Activated naive CD4-positive, alpha-beta T cell treated with Interleukin-2 at 50 U/mL for 16 hours (primary cell): Measurements from ENCODE around the gene TJP3.
A peak's percentile ranks its signal among the peaks of the same experiment; 100 is the strongest.

ENCODE experiments used
- DNase-seq: peaks from one replicate; pipeline ENCODE4 v3.0.0-alpha.2; 2020

Gene TJP3

DNA sequence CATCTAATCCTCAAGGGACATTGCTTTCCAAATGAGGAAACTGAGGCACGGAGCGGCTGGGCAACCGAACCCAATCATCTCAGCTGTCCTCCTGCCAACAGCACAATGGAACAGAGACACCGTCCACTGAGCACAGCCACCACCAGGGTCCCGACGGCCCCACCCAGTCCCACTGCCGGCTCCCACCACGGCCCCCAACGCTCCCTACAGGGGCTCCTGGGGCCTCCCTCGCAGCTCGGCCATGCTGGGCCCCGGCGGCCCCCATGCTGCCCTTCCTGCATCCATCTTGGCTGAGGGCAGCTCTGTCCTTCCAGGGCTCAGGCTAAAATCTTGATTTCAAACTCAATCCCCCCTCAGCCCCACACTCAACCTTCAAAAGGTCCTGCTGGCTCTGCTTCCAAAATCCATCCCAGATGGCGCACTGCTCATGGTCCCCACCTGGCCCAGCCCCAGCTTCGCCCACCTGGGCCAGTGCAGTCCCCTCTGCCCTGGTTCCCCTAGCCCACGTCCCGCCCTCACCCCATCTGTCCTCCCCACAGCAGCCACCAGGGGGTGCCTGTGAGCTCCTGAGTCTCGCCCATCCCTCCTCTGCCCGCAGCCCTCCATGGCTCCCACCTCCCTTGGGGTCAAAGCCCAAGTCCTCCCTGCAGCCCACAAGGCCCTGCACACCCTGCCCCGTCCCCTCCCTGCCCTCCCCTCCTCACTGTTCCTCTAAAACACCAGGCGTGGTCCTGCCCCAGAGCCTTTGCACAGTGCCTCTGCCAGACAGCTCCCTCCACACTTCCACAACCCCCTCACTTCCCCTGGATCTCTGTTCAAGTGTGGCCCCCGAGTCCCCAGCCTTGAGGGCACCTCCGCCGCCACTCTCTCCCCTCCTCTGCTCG lies 15.8 kb upstream of the TJP3 start:
- DNase-seq: peak; percentile 58

DNA sequence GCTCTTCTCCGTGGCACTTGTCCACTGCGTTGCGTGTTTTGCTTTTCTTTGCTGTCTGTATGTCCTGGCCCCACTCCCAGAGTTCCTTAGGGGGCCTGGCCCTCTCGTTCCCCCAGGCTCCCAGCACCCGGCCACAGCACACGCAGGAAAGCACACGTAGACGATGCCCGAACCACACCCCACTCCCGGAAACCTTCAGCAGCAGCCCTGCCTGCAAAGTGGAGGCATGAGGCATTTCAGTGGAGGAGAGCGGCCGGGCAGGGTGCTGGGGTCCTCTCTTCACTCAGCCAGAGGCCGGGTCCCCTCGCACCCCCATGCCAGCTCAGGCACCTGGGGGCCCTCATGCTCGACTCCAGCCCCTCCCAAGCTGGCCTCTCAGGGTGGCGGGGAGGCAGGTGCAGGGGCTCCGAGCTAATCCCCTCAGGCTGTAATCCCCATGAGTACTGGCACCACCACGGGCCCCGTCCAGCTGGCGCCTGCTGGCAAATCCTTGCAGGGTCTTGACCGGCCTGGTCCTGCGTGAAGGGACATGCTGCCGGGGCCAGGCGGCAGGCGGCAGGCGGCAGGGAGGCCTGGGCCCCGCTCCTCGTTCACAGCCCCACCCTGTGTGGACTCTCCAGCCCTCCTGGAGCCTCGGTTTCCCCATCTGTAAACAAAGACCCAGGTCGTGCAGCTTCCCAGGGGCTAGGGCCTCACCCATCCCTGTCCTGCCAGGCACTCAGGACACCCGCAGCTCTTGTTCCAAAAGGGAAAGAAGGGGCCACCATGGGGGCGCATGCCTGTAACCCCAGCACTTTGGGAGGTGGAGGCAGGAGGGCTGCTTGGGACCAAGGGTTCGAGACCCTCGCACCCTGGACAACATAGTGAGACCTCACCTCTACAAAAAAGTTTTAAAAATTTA lies 14.9 kb upstream of the TJP3 start:
- DNase-seq: no peak

DNA sequence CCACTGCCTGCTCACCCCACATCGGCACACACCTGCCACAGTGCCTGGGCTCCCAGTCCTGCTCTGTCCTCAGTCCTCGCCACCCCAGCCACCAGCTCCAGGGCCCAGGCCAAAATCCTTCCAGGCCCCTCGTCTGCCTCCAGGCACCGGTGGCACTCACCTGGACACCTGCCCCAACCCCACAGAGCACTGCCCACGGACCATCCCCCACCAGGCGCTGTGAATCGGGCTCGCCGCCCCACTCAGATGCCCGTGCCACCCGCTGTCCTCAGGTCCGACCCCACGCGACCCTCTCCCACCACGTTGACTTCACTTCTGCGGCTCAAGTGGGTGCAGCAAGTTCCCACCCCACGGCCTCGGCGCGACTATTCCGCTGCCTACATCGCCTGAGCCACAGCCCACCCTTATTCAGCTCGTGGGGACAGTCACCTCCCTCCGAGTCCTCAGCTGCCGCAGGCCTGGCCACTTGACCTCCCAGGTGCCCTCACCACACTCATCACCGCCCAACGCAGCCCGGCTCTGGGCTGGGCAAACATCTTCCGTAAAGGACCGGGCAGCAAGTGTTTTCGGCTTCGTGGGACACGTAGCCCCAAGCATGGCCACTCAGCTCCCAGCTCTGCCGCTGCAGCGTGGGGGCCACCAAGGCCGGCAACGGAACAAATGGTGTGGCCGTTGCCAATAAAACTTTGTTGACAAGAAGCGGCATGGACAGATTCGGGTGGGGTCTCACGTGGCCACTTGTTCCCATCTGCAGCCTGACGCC lies 13.6 kb upstream of the TJP3 start:
- DNase-seq: no peak

DNA sequence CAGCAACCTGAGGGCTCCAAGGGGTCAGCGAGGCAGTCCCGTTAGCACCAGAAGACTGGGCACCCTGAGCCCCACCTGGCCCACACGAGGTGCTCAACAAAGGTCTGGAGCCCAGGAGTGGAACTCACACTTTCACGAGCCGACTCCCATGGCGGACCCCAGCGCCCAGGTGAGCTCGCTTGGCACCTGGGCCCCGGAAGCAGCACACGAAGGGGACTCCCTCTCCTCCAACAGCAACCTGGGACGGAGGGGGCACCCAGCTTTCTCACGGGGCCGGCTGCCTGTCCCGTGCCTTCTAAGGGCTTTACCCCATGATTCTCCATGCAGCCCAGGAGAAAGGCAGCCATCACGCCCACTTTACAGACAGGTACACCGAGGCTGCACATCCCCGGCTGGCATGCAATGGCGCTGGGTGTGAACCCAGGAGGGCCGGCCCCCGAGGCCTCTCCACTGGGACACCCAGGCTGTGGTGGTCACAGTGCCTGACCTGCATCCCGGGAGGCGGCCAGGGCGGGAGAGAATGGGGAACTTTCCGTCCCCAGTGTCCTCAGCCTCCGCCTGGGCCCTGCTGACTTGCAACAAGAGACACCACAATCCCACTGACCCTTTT lies 13.0 kb upstream of the TJP3 start:
- DNase-seq: no peak

DNA sequence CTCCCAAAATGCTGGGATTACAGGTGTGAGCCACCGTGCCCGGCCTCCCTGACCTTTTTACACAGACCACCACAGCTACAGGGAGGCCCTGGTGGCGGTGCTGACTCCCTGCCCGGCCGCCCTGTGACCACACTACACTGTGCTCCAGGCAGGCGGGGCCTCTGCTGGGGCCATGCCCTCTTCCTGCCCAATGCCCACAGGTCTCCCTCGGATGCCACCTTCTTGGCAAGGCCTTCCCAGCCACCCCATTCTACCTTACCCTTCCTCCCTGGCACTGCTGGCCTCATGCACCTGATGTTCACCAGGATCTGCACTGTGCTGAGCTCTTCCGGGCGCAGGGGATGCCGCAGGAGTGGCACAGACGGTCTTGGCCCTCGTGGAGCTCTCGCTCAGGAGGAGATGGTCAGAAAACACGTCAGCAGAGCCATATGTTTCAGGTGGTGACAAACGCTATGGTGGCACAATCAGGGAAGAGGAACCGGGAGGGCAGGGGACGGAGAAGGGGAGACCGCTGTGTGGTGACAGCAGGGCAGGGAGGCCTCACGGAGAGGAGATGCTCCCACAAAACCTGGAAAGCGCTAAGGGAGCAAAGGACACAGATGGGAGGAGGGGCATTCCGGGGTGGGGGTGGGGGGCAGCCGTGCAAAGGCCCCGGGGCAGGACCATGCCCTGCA lies 12.1 kb upstream of the TJP3 start:
- DNase-seq: no peak

DNA sequence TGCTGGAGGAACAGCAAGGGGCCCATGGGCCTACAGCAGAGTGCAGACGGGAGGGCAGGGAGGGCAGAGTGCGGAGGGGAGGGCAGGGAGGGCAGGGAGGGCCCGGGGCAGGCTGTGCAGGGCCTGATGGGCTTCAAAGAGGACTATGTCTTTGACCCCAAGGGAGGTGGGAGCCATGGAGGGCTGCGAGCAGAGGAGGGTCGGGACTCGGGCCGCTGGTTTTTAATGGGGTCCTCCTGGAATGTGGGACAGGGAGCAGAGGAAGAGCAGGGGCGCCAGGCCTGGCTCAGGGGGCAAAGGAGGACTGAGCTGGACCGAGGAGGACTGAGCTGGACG lies 11.6 kb upstream of the TJP3 start:
- no peak for DNase-seq

DNA sequence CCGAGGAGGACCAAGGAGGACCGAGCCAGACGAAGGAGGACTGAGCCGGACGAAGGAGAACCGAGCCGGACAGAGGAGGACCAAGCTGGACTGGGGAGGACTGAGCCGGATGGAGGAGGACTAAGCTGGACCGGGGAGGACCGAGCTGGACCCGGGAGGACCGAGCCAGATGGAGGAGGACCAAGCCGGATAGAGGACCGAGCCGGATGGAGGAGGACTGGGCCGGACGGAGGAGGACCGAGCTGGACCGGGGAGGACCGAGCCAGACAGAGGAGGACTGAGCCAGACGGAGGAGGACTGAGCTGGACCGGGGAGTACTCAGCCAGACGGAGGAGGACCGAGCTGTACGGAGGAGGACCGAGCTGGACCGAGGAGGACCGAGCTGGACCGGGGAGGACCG lies 11.1 kb upstream of the TJP3 start:
- DNase-seq: no peak

DNA sequence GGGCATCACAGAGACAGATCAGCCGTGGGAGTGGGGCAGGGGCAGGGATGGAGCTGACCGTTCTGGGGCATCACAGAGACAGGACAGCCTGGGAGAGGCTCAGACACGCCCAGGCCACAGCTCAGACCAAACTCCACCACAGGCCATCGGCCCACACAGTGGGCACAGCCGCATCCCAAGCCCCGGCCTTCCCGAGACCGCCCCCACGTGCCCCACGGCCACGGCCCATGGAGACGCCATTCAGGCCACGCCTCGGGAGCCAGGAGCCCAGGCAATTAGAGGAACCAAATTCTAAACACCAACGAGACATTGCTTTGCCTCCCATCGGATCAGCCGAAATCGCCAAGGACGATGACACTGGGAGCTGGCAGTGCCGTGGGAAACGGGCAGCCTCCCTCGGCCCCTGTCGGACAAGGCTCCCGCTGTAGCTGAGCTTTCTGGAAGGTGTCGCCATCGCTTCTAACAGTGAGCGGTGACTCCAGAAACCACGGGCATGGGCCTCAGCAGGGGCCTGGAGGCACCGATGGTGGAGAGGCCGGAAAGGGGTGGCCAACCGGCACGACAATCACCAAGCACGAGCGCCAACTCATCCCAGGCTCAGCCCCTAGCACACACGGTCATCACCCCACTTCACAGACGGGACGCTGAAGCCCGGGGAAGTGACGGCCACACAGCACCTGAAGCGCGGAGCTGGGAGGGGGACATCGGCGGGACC lies 10.4 kb upstream of the TJP3 start:
- DNase-seq: no peak

DNA sequence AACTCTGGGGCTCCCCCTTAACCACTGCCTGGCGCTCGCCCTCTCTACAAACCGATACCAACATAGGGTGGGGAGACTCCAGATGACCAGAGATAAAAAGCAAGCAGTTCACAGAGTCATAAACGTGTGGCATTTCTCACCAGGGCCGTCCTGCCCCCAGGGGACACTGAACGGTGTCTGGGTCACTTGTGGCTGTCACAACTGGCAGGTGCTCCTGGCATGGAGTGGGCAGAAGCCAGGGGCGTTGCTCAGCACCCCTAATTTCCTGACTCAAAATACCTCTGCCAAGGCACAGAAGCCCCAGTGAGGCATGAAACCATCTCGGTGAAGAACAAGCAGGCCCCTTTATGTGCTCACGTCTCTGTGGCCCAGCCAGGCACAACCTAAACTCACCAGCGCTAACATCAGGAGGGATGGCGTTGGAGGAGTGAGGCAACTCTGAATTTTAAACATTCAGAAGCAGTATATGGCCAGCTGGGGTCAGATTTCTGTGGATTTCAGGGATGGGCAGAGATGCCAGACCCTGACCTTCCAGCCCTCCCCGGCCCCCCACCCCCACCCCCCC lies 9.7 kb upstream of the TJP3 start:
- DNase-seq: no peak

DNA sequence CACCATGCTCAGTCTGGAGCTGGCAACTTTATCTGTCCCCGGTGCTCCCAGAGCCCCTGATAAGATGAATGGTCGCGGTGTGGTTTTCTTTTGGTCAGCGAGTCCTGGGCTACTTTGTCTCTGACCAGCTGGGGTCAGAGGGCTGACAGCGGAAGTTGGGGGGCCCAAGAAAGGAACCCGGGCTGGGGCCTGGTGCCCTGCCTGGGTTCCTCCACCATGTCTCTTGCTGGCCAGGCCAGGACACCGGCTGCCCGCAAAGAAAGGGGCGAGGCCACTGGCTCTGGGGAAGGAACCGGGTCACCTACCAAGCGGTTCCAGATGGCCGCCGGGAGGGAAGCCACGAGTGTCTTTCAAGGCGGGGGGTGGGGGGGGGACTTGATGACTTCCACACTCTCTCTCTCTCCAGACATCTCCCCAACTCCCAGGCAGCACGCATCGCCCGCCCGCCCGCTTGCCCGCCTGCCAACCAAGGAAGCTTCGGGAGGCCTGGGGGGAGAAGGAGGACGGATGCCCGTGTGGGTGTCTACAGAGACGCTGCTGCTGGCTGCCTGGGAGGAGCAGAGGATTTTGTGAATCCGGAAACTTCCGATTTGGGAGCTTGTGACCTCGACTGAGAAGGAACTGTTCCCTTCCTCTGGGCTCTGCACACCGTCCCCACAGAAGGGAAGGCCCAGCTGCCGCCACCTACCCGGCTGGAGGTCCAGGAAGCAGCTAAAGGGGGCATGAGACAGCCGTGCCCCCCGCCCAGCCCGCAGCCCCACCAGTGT lies 9.0 kb upstream of the TJP3 start:
- peak; percentile 19 for DNase-seq

DNA sequence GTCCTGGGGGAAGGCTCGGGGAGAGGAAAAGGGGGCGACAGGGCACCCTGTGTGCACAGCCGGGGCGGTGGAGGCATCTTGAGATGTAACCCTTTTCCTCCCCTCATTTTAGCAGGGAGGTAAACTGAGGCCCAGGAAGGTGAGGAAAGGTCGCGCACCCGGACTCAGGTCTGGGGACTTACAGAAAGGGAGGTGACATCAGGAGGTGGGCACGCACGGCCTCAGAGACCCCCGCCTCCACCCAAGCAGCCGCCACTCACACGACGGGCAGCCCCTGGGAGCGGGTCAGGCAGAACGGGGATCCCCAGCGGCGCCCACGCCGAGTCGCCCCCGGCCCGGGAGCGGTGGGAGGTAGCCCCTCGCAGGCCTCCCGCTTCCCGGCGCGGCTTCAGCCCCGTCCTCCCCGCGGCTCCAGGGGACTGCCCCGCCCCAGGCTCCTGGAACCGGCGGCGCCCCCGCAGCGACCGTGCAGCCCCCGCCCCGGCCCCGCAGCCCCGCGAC lies 8.4 kb upstream of the TJP3 start:
- peak; percentile 11 for DNase-seq

DNA sequence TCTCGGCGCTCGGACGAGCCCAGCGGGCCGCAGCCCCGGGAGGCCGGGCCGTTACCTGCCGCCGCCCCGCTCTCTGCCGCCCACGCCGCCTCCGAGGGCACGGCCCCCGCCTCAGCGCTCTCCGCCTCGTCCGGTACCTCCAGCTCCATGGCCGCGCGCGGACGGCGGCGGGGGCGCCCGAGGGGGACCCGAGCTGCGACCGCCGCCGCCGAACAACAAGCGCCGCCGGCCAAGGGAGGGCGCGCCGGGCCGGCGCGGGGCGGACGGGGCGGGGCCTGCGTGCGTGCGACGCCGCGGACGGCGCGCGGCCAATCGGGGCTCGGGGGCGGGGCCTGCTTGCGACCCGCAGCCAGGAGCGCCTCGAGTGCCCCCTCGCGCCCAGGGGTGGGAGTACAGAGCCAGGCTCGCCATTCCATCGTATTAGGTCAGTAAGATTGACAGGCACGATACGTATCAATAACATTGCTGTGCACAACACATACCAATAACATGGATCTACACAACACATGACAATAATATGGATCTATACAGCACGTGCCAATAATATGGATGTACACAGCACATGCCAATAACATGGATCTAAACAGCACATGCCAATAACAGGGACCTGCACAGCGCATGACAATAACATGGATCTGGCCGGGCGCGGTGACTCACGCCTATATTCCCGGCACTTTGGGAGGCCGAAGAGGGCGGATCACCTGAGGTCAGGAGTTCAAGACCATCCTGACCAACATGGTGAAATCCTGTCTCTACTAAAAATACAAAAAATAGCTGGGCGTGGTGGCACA lies 7.7 kb upstream of the TJP3 start, which contains the start of gene PIP5K1C:
Gene PIP5K1C (minus strand): TSS at position 227 of the 791 bp plus-strand sequence. CDS start 78 bp downstream, at position 149.
- DNase-seq: peak; percentile 94

DNA sequence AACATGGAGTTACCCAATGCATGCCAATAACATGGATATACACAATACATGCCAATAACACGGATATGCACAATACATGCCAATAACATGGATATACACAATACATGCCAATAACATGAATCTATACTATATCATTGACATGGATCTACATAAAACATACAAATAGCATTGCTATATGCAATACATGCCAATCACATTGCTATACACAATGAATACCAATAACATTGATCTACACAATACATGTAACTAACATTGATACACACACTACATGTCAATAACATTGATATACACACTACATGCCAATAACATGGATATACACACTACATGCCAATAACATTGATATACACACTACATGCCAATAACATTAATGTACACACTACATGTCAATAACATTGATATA lies 7.0 kb upstream of the TJP3 start:
- no peak for DNase-seq

DNA sequence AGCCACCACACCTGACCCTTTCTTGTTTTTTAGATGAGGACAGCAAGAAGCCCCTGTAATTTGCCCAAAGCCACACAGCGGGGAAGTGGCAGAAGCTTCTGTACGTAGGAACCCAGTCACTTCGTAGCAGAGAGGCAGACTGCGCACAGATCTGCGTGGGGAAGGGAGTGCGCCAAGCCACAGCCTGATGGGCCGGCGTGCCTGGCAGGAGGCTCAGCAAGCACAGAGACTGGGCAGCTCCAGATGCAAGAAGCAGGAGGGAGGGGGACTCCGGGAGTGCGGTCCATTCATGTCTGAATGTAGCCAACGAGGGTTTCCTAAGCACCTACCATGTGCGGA lies 347 bp upstream of the TJP3 start:
- DNase-seq: no peak

DNA sequence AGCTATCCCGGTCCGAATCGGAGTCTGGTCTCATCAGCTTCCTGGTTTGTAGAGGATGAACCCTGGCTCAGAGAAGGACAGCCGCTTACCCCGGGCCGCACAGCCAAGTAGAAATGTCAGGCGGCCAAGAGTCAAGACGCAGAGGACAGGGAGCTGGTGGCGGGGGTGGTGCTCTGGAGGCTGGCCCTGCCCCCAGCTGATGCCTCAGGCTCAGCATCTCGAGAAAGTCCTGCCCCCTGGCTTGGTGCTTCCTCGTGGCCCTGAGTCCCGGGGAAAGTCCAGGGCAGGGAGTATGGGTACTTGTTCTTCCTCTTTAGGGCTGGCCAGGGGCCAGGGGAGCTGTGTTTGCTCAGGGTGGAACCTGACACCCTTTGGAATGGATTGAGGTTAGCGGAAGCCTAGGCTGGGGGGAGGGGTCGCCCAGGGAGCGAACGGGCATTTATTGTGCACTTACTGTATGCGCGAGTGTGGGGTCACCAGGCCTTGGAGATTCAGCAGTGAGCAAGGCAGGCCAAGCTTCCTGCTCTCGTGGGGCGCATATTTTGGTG lies 2.2 kb downstream of the TJP3 start:
- no peak for DNase-seq

DNA sequence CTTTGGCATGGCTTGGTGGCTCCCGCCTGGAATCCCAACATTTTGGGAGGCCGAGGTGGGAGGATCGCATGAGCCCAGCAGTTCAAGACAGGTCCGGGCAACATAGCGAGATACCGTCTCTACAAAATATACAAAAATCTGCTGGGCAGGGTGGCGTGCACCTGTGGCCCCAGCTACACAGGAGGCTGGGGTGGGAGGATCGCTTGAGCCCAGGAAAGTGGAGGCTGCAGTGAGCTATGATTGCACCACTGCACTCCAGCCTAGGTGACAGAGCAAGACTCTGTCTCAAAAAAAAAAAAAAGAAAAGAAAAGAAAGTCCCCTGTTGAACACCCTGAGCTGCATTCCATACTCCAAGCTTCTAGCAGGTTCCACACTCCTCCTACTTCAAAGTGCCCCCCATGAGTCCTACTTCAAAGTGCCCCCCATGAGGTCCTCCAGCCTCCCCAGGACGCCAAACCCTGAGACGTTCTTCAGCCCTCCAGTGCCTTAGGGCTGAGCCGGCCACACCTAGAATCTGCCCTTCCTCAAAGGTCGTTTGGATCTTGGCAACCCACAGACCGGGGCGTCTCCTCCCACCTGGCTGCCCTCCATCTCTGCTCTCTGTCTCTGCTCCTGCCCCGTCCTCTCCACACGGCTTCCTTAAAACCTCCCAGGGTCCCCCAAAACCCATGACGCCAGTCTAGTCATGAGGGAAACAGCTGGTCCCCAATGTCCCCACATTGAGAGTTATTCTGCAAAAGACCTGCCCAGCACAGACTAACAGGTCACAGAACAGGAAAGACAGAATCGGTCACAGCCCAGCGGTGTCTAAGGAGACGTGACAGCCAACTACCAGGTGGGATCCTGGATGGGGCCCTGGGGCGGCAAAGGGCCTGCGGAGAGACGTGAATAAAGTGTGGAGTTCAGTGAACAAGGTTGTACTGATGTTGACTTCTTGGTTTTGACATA lies 4.8 kb downstream of the TJP3 start:
- DNase-seq: no peak

DNA sequence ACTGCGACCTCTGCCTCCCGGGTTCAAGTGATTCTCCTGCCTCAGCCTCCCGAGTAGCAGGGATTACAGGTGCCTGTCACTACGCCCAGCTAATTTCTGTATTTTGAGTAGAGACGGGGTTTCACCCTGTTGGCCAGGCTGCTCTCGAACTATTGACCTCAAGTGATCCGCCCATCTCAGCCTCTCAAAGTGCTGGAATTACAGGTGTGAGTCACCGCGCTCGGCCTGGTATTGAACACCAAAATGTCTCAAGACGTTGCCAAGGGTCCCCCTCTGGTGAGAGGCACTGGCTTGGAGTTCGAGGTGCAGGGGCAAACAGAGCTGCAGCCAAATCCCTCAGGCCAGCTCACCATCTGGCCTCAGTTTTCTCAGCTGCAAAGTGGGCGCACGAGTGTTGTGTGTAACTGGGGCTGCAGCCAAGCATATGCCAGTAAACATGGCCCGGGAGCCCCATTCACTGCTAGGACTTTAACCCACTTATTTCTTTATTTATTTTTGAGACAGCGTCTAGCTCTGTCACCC lies 8.0 kb downstream of the TJP3 start:
- no peak for DNase-seq

DNA sequence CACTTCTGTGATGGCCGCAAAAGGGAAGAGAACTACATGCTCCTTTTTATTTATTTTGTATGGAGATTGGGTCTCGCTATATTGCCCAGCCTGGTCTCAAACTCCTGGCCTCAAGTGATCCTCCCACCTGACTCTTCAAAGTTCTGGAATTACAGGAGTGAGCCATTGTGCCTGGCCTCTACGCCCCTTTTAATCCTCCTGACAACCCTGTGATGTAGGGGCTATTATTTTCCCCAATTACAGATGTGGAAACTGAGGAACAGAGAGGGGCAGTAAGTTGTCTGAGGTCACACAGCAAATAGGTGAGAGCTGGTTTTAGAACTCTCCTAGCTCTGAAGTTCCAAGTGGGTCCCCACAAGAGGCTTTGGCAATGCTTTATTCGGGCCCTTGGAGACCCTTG lies 11.7 kb downstream of the TJP3 start:
- DNase-seq: no peak
